Loucy (cell line): ENCODE data around the gene PDK2.

ENCODE experiments used
- CTCF ChIP-seq: fragments of 200-600 bp; sonication (generic); conservative IDR thresholded peaks from 2 replicates; pipeline ENCODE4 v1.5.1; 2014; ENCODE audit warnings: mild to moderate bottlenecking, antibody characterized with exemption, low read length
- EZH2phosphoT487 ChIP-seq: fragments of 200-600 bp; IDR thresholded peaks from 2 replicates; pipeline ENCODE4 v1.6.1; 2018; ENCODE audit warnings: antibody characterized with exemption, mild to moderate bottlenecking, moderate library complexity, borderline replicate concordance

- TF ChIP-seq CTCF (no peak), EZH2phosphoT487 (no peak)
These were observed 6.4 kb downstream of the PDK2 start for GRCh38 chr17:50101346-50102163.
